DMS79 treated with DMSO at 0.1 percent for 48 hours (cell line): Measurements from ENCODE around the gene KCTD17.
"Not testable (repeated sequence)": the region's sequence is repeated elsewhere in the genome, so short reads cannot be mapped to it uniquely, and the experiment has no call there.

ENCODE experiments used
- DNase-seq: peaks from one replicate; lab custom pipeline; 2025; lab: John Stamatoyannopoulos, UW

KCTD17 gene

DNA sequence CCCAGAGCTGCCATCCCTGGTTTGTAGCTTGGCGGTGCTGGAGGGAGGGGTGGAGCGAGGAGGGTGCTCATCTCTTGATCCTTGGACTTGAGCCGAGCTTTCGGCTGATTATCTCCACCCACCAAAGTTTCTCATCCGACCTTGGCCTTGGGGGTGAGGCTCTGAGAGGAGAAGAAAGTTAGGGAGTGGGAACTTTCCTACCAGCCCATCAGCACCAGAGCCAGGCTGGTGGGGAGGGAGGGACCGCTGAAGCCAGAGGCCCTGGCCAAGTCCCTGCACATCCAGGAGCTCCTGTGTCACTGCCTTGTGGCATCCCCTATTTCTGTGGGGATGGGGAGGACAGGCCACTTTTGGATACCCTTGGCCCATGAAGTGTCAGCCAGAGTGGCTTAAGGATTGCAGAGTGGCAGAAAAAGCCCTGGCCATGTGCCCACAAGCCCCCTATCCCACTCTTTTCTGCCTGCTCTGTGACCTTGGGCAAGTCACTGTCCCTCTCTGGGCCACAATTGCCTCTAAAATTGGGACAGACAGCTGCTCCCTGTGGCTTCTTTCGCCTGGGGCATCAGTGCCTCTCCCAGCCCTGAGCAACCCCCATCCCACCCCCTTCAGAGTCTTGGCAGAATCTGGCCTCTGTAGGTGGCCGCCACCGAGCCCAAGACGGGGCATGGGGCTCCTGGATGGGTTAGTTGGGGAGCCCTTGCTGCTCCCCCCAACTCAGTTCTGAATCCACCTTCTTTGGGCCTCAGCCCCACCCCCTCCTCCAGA lies 10.3 kb downstream of the KCTD17 start:
- DNase-seq: no peak

DNA sequence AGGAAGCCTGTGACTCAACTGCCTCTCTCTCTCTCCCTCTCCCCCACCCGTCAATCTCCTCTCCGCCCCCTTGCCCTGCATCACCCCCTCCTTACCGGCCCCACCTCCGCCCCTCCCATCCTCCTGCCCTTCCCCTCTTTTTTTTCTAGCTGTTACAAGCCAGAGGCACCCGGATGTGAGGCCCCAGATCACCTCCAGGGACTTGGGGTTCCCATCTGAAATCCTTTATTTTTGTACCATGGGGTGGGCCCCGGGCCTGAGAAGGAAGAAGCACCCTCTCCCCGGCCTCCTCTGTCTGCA lies 10.8 kb downstream of the KCTD17 start:
- DNase-seq: no peak

DNA sequence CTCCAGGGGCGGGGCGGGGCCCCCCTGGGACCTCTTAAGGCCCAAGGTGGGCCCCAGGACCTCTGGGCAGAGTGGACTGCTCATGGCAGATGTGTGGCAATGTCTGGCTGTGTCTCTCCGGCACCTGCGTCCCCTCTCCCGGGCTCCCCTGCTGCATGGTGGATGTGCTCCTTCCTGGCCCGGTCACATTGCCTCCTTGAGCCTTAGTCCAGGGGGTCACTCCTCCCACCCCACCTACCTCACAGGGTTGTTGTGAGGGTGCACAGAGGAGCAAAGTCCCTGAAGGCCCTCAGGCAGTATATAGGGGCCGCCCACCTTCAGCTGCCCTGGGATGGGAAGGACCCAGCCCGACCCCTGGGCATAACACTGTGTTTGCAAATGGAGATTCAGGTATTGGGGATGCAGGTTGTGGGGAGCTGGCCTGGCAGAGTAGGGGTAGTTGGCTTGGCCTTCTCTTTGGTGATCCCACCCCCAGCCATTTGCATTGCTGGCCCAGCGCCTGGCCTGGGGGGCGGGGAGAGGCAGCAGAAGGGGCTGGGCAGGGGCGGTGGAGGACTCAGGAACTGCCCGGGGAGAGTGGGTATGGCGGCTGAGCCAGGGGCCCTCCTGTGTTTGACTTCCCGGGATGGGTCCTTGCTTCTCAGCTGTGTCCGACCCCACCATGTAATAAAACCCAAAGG lies 11.3 kb downstream of the KCTD17 start:
- no peak for DNase-seq

DNA sequence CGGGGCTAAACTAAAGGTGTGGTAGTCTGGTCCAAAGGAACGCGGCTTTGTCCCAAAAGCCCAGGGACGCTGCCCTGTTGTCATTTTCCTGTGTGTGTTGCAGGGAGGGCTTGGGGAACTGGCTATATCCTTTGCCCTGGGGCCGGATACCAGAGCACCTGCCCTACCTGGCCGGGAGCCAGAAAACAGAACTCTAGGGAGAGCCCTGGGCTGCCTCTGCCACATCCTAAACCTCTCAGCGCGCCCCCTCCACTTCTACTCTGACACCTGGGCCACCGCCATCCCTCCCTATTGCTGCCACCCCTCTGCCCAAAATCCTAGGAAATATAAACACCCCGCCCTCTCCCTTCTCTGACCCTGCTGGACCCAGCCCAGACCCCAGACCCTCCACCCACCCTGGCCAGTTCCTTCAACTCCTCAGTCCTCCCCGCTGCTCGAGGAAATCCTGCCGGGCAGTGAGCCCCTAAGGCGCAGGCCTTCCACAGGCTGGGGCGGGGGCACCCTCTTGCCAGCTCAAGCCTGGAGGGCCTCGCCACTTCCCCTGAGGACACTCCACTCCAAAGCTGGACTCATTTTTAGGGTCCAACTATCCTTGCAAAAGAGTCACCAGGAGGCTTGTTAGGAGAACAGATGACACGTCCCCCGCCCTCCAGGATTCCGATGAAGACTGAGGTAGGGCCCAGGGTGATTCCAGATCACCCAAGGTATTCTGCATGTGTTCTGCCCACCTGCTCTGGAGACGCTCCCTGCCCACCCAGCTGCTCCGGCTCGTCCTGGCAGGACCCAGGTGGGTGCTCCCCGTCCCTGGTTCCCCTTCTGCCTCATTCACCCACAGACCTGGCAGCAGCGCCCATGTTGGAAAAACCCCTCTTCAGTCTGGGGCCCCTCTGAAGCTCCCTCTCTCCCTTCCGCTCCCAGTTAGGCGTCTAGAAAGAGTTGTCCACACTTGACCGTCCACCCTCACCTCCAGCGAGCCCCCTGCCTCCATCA lies 12.2 kb downstream of the KCTD17 start:
- DNase-seq: peak; percentile 56

DNA sequence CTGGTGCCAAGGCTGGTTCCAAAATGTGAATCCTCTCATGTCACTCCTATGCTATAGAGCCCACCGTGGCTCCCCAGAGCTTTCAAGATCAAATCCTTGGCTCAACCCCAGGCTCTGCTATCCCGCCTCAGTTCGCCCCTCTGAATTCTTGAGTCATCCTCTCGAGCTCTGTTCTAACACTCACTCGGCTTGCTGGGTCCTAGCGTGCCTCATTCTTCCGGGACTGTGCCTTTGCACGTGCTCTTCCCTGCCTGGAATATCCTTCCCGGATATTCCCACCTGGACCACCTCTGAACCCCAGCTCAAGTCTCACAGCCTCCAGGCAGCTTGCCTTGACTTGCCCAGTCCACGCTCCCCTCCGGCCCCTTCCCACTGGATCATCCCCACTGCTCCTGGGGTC lies 13.0 kb downstream of the KCTD17 start:
- DNase-seq: no peak

DNA sequence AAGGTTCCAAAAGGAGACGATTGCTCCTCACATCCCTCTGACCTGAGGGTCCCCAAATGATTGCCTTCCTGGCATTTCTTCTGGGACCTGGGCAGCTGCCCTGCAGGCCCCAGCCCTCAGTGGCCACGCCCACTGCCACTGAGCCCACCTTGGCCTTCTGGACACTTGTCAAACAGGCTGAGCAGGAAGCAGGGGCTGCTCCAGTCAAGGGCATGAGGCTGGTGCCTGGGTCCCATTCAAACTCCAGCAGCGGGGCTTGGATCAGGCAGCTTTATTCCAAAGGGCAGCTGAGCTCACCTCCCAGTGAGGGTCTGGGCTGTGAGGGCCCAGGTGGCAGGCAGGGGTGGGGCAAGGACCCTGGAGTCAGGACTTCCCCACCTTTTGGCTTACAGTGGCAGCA lies 13.6 kb downstream of the KCTD17 start:
- DNase-seq: no peak

DNA sequence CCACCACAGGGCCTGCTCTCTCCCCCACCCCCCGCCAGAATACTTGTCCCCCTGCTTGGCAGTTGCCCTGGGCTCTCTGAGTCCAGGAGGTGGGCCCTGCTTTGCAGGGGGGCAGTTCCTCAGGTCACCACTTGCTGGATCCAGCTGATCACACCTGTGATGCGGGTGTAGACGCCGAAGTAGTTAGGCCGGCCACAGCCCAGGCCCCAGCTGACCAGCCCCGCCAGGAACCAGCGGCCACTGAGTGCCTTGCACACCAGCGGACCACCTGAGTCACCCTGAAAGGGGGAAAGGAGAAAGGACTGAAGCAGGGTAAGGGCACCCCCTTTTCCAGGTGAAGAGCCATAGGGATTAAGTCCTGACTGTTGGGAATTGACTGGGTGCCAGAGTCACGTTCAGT lies 14.4 kb downstream of the KCTD17 start:
- DNase-seq: no peak

DNA sequence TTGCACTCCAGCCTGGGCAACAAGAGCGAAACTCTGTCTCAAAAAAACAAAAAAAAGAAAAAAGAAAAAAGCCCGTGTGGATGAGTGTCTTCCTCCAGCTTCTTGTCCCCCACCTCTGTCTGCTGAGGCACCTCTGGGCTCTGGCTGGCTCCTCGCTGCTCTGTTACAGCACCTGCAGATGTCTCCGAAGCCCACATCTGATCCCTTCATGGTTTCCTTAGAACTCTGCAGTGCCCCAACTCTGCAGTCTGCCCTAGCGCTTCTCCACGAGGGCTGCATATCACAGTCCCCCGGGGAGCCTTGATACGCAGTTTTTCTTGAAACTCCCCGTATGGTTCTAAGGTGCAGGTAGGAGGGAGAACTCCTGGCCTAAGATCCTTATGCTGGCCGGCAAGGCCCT lies 15.9 kb downstream of the KCTD17 start:
- DNase-seq: no peak

DNA sequence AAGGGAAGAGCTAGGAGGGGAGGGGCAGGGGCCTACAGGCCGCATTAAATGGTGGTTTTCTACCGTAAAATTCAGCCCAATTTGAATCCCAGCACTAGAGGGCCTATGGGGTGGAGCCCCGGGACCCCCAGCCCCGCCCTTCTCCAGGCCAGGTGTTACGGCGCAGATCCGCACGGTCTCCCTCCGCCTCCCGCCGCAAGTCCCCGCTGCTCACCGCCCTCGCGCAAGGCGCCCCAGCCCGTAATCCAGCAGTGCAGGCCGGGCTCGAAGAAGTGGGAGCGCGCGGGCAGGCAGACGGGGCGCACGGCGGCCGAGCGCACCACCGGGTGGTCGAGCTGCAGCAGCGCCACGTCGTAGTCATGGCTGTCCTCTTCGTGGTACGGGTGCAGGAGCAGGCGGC lies 17.3 kb downstream of the KCTD17 start:
- no peak for DNase-seq

DNA sequence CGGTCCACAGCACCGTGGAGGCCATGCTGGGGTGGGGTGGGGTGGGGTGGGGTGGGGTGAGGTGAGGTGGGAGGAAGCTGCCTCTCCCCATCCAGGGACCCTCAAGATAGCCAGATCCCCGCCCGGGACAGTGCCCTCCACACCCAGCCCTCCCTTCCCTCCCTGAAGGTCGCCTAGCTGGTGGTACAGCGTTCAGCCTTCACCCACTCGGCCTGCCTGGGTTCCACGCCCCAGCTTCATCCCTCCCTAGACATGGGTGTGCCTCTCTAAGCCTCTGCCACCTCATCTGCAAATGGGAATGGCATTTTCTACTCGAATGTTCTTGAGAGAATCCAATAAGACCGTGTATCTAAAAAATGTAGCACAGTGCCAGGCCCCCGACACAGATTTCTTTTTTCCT lies 17.8 kb downstream of the KCTD17 start:
- no peak for DNase-seq

DNA sequence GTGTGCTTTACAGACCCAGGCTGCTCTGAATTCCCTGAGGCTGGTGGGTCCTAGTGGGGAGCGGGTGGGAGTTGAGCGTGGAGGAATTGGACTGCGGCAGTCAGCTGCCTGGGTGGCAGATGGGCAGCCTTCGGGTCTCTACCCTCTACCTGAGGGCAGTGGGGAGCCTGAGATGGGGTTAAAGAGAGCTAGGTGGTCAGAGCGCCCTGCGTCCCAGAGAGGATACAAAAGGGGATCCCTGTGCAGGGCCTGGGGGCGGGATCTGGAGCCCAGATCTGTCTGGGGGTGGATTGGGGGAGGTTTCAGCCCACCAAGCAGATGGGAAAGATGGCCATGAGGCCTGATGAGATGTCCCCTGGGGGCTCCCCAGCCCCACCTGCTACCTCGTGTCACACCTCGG lies 18.2 kb downstream of the KCTD17 start:
- no peak for DNase-seq

DNA sequence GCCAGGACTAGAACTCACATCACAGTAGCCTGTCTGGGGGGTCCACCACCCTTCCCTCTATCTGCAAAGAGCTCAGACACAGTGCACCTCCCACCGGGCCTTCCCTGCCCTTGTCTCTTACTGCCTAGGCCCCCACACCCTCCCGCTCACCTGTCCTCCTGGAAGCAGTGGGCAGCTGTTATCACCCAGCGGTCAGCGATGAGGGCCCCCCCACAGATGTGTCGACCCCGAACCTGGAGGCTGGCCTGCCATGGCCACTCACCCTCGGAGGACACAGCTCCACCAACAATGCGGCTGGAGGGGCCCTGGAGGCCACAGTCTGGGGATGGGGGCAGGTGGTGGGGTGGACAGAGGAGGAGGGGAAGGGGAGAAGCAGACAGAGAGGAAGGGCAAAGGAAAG lies 18.8 kb downstream of the KCTD17 start:
- no peak for DNase-seq

DNA sequence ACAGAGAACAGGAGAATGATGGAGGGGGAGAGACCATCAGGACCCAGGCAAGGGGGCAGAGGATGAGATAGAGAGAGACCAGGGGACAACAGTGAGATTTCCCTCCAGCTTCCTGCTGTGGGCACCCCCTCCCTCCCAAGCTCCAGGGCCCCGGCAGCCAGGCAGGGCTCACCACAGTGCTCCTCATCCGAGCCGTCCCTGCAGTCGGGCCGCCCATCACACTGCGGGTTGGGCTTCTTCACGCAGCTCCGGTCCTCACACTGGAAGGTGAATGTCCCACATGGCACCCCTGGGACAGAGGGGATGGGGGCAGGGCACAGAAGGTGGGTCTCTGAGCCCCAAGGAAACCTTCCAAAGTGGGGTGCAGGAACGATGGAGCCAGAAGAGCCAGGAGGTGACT lies 19.2 kb downstream of the KCTD17 start:
- no peak for DNase-seq

DNA sequence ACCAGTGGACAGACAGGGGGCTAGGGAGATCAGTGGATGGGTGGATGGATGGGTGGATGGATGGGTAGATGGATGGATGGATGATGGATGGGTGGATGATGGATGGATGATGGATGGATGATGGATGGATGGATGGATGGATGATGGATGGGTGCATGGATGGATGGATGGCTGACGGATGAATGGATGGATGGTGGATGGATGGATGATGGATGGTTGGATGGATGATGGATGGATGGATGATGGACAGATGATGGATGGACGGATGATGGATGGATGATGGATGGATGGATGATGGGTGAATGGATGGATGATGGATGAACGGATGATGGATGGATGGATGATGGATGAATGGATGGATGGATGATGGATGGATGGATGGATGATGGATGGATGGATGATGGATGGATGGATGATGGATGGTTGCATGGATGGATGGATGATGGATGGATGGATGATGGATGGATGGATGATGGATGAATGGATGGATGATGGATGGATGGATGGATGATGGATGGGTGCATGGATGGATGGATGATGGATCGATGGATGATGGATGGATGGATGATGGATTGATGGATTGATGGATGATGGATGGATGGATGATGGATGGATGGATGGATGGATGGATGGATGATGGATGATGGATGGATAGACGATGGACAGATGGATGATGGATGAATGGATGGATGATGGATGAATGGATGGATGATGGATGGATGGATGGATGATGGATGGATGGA lies 20.5 kb downstream of the KCTD17 start:
- not testable (repeated sequence) for DNase-seq

DNA sequence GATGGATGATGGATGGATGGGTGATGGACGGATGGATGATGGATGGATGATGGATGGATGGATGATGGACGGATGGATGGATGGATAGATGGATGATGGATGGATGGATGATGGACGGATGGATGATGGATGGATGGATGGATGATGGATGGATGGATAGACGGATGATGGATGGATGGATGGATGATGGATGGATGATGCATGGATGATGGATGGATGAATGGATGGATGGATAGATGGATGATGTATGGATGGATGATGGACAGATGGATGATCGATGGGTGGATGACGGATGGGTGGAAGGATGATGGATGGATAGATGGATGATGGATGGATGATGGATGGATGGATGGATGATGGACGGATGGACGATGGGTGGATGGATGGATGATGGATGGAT lies 21.1 kb downstream of the KCTD17 start:
- no peak for DNase-seq

DNA sequence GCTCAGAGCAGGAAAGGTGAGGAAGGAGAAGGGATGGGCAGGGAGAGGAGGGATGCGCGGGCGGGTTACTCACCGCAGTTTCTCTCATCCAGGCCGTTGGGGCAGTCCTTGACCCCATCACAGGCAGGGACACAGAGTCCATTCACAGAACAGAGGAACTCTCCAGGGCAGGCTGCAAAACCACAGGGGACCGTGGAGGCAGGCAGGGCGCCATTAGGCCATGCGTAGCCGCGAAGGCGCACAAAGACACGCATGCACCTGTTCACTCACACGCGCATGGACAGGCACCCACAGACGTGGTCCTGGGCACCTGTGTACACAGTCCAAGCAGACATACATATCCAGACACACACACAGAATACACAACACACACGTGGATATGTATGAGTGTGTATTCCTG lies 23.0 kb downstream of the KCTD17 start:
- no peak for DNase-seq

DNA sequence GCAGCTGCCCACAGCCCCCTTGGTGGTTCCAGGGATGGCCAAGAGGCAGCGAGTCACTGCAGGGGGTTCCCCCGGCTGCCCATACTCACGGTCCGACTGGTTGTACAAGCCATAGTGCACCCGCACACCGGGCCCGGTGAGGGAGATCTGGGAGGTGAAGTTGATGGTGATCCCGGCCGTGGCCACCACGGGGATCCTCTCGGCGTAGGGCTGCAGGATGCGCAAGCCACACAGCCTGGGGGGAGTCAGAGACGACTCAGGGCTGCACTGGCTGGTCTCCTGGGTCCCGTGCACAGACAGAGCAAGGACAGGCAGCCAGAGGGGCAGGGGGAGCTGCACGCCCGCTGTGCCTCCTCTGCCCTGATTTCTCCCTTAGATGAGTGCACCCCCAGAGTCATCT lies 23.5 kb downstream of the KCTD17 start:
- no peak for DNase-seq

DNA sequence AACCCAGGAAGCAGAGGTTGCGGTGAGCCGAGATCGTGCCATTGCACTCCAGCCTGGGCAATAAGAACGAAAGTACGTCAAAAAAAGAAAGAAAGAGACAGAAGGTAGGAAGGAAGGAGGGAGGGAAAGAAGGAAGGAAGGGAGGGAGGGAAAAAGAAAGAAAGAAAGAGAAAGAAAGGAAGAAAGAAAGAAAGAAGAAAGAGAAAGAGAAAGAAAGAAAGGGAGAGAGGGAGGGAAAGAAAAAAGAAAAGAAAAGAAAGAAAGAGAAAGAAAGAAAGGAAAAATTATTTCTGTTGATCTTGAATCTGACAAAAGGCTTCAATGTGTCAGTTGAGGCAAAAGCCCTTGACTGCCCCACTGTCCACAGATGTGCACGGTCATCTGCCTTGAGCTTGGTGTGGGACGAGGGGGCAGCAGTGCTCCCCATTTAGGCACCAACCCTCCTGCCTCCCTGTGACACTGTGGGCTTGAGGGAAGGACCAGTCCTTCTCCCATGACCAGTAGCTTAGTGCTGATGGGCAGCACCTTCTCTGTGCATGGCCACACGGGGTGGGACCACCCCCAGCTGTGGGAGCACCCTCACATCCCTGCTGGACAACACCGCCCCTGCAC lies 24.4 kb downstream of the KCTD17 start:
- no peak for DNase-seq

DNA sequence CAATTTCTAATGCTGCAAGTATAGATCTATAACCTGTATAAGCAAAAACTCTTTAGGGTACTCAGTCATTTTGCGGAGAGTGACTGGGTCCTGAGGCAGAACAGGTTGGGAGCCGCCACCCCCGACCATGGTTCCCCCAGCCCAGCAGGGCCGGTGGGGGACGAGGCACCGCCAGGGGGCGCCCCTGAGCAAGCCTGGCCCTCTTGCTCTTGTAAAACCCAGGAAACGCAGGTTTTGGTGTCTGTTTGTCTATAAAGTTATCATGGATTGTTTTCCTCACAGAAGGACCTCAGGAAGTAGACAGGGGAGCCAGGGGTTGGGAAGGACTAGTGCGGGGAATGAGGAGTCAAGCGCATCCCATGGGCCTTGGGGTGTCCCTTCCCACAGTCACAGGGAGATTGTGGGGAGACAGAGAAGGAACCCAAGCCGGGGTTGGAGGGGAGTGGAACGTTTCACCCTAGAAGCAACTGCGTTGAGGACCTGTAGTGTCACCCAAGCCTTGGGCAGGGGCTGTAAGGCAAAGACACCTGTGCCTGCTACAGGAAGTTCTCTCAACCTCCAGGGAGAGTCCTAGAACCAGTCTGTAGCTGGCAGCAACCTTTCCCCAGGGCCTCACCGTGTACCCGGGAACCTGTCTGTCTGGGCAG lies 26.4 kb downstream of the KCTD17 start:
- DNase-seq: no peak

DNA sequence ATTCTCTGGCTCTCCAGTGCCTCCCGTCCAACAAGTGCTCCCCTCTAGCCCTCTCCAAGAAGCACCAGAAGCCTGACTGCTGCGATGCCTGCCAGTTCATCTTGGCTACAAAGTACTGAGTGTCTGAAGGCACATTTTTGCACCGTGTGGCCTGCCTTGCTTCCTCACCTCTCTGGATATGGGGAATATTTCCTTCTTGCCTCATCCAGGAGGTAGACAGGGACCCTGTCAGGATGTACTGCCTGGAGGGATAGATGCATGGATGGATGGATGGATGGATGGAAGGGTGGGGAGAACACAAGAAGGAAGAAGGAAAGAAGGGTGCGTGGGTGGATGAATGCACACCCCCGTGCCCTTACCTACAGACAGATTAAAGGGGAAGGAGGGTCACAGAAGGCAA lies 27.6 kb downstream of the KCTD17 start:
- DNase-seq: no peak

DNA sequence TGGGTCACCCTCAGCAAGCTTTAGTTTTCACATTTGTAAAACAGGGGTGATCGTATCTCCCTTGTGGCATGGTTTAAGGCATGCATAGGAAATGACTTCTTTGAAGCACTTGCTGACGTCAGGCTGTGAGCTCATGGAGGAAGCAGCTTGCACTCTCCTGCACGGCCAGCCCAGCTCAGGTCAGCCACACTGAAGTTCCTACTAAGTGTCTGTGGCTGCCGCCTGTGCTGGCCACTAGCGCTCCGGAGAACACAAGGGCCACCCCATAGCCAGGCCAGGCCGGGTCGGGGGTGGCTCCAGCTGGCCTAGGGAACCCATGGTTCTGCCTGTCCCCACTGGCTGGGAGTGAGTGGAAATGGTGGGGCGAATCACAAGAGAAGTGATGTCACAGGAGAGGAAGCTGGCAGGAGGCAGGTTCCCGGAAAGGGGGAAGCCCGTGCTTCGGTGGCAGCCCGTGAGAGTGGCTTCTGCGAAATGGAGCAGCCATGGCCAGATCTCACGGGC lies 28.2 kb downstream of the KCTD17 start:
- DNase-seq: no peak
